Stomach (tissue), 9 donors: ENCODE data around the gene ADGRD1. TPM values are rescaled to one million over a fixed set of nuclear protein-coding genes. Genes with fewer than 3 reads are reported as not detected.

Experiments
- DNase-seq, 2 donors: peaks; one replicate each; pipeline versions ENCODE4 v3.0.0 to v3.0.0-alpha.2; 2013 to 2019
- H3K27ac ChIP-seq, 5 donors: fragments of 200-600 bp in 4 of 5; sonication (generic) in 4 of 5; one replicate each; pipeline ENCODE4 v1.5.1; 2013 to 2019; ENCODE audit warnings: mild to moderate bottlenecking in 1 of 5, moderate library complexity in 1 of 5
- H3K27me3 ChIP-seq, 3 donors: fragments of 200-600 bp; sonication (generic); one replicate each; pipeline ENCODE4 v1.5.1; 2017 to 2019; ENCODE audit warnings: mixed run types in 1 of 3
- H3K36me3 ChIP-seq, 4 donors: fragments of 200-600 bp; sonication (generic); 1 replicate in 3 of 4; 2 replicates in 1 of 4; pipeline ENCODE4 v1.5.1; 2016 to 2019
- H3K4me1 ChIP-seq, 4 donors: fragments of 200-600 bp; sonication (generic); one replicate each; pipeline ENCODE4 v1.5.1; 2016 to 2019
- H3K4me3 ChIP-seq, 4 donors: fragments of 200-600 bp; sonication (generic) in 3 of 4; one replicate each; pipeline ENCODE4 v1.5.1; 2016 to 2019; ENCODE audit warnings: mild to moderate bottlenecking in 1 of 4
- H3K9me3 ChIP-seq, 4 donors: fragments of 200-600 bp; sonication (generic); one replicate each; pipeline ENCODE4 v1.5.1; 2016 to 2019
- CTCF ChIP-seq, 7 experiments: fragments of 450-650 bp in 4 of 7; fragments of 200-600 bp in 3 of 7; sonication (generic) in 3 of 7; IDR thresholded peaks; one replicate each; pipeline ENCODE4 v1.5.1; 2016 to 2019; ENCODE audit warnings: antibody characterized with exemption in 7 of 7, control low read depth in 2 of 7, mild to moderate bottlenecking in 1 of 7
- EP300 ChIP-seq: sonication (generic); formaldehyde crosslinking; IDR thresholded peaks from one replicate; pipeline ENCODE4 v1.6.1; 2017; ENCODE audit warnings: antibody characterized with exemption
- POLR2A ChIP-seq, 4 donors: fragments of 450-650 bp; IDR thresholded peaks; one replicate each; pipeline ENCODE4 v1.6.1; 2016; ENCODE audit warnings: antibody characterized with exemption in 4 of 4, control low read depth in 2 of 4, mild to moderate bottlenecking in 1 of 4, moderate library complexity in 1 of 4
- POLR2AphosphoS5 ChIP-seq, 3 donors: sonication (generic); formaldehyde crosslinking; IDR thresholded peaks; one replicate each; pipeline ENCODE4 v1.6.1; 2016; ENCODE audit warnings: antibody characterized with exemption in 3 of 3
- WGBS, 5 donors: extraction: QIAGEN DNeasy Blood & Tissue Kit in 3 of 5; methylation state at CpG; one replicate each; pipeline versions ENCODE4 v1.1.5 to v1.1.7; 2013 to 2018; 5-methylcytosine and 5-hydroxymethylcytosine counted together
- intact Hi-C: fragments of 100-400 bp; cut with DNase I; formaldehyde crosslinking; loops from one replicate; pipeline ENCODE4 v1.15.1; 2023; ENCODE audit warnings: low total_unique reads
- polyA plus RNA-seq, 3 donors: library from polyadenylated mRNA; stranded (reverse); fragments of 200-250 nt; gene quantifications; one replicate each; pipeline ENCODE4 v1.2.3, GENCODE V29; 2013
- total RNA-seq, 5 donors: library from RNA; depleted of rRNA; stranded (reverse); fragments of >200 nt; gene quantifications; one replicate each; pipeline versions ENCODE4 v1.1.0 to v1.2.3, GENCODE V29; 2014 to 2016
- donor health status: healthy with polysubstance abuse.
- donor health status: Bipolar disorder and iron deficiency.
- donor health status: healthy.

Gene ADGRD1
- total and polyA plus RNA-seq, 8 donors, result 3.7 to 43.8 (median 15.4) TPM

- Histone ChIP-seq H3K4me3 (no peak overlapping the region), H3K9me3 (peaks cover 0 to 22% (median 6%) of the 10 kb centered on the region in 4 donors), H3K36me3 (no peaks in the 10 kb centered on the region), H3K27ac (no peak overlapping the region), H3K4me1 (no peaks in the 10 kb centered on the region), H3K27me3 (peaks cover 0 to 11% (median 4%) of the 10 kb centered on the region in 3 donors)
- TF ChIP-seq EP300 (no peak), CTCF (IDR thresholded peaks at IDR 0.05) (peak in 1 of 7 experiments; percentile 13)
- intact Hi-C loops, result no loop called here
- no peak for DNase-seq
These were observed 15.5 kb upstream of the ADGRD1 start for GRCh38 chr12:130938186-130938585.

DNA sequence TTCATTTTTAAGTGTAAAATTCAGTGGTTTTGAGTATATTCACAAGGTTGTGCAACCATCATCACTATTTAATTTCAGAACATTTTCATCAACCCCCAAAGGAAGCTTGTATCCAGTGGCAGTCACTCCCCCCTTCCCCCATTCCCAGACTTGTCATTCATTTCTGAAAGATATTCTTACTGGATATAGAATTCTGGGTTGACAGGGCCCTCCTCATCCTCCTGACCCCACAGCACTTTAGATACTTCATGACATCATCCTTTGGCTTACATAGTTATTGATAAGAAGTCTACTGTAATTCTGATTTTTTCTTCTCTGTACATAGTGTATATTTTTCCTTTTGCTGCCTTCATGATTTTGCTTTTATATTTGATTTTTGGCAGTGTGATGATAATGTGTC lies 8.8 kb upstream of the ADGRD1 start:
- no peak for DNase-seq
- H3K27me3 ChIP-seq, result peaks cover 0 to 6% (median 0%) of the 10 kb centered on the region in 3 donors
- TF ChIP-seq POLR2A (IDR thresholded peaks at IDR 0.05) (no peak), CTCF (IDR thresholded peaks at IDR 0.05) (no peak), EP300 (no peak), POLR2AphosphoS5 (IDR thresholded peaks at IDR 0.05) (no peak)
- no peak overlapping the region for H3K27ac ChIP-seq
- H3K4me1 ChIP-seq, result peaks cover 0 to 11% (median 4%) of the 10 kb centered on the region in 4 donors
- no peaks in the 10 kb centered on the region for H3K36me3 ChIP-seq
- intact Hi-C loops, result no loop called here
- H3K9me3 ChIP-seq, result peaks cover 0 to 18% (median 12%) of the 10 kb centered on the region in 4 donors
- no peak overlapping the region for H3K4me3 ChIP-seq

GRCh38 chr12:130945786-130946492 lies 7.8 kb upstream of the ADGRD1 start:
- WGBS, 5 donors, result 64 to 85% (median 76%) methylated on average over 7 of the region's 7 CpGs
- peaks cover 0 to 11% (median 4%) of the 10 kb centered on the region in 4 donors for H3K4me1 ChIP-seq
- no peaks in the 10 kb centered on the region for H3K36me3 ChIP-seq
- peak in 1 of 2 donors; percentile 65 for DNase-seq
- TF ChIP-seq POLR2AphosphoS5 (IDR thresholded peaks at IDR 0.05) (no peak), EP300 (no peak), CTCF (IDR thresholded peaks at IDR 0.05) (no peak), POLR2A (IDR thresholded peaks at IDR 0.05) (no peak)
- H3K4me3 ChIP-seq, result no peak overlapping the region
- intact Hi-C loops, result no loop called here
- H3K27me3 ChIP-seq, result peaks cover 0 to 8% (median 0%) of the 10 kb centered on the region in 3 donors
- H3K27ac ChIP-seq, result peak overlapping the region in 1 of 5 donors; percentile 42
- peaks cover 0 to 13% (median 5%) of the 10 kb centered on the region in 4 donors for H3K9me3 ChIP-seq

GRCh38 chr12:130947028-130947613 lies 6.6 kb upstream of the ADGRD1 start:
- Histone ChIP-seq H3K4me1 (peaks cover 0 to 11% (median 4%) of the 10 kb centered on the region in 4 donors), H3K27ac (no peak overlapping the region), H3K36me3 (no peaks in the 10 kb centered on the region), H3K27me3 (peaks cover 0 to 8% (median 0%) of the 10 kb centered on the region in 3 donors), H3K9me3 (peaks cover 0 to 13% (median 5%) of the 10 kb centered on the region in 4 donors), H3K4me3 (no peak overlapping the region)
- no peak for DNase-seq
- TF ChIP-seq POLR2AphosphoS5 (IDR thresholded peaks at IDR 0.05) (no peak), EP300 (no peak), CTCF (IDR thresholded peaks at IDR 0.05) (no peak), POLR2A (IDR thresholded peaks at IDR 0.05) (no peak)
- intact Hi-C loops, result no loop called here
- WGBS, 5 donors, result 73 to 86% (median 75%) methylated on average over 2 of the region's 2 CpGs
